GM23338 (cell line): ENCODE results near the gene INSRR.

Experiments used
- CREB1 ChIP-seq: fragments of 250-450 bp; sonication (Bioruptor Pico); IDR thresholded peaks from 2 replicates; pipeline ENCODE4 v1.5.0; 2020; ENCODE audit warnings: low read depth, mild to moderate bottlenecking, moderate library complexity
- EZH2 ChIP-seq: fragments of 200-600 bp; sonication (generic); IDR thresholded peaks from one replicate; pipeline ENCODE4 v1.8.0; 2017; ENCODE audit warnings: antibody characterized with exemption, mild to moderate bottlenecking, low read depth; ENCODE audit not compliant: unreplicated experiment
- NANOG ChIP-seq: IDR thresholded peaks from 2 replicates; pipeline ENCODE4 v1.6.1; 2016; ENCODE audit warnings: antibody characterized with exemption, borderline replicate concordance
- POLR2AphosphoS5 ChIP-seq: IDR thresholded peaks from 2 replicates; pipeline ENCODE4 v1.6.1; 2016; ENCODE audit warnings: antibody characterized with exemption, low read depth
- TF ChIP-seq, protein P1 (sequence below), 2 experiments: fragments of 200-600 bp in 1 of 2; sonication (generic) in 1 of 2; conservative IDR thresholded peaks; 2 replicates each; pipeline versions ENCODE4 v1.5.1 to v1.6.1; 2016 to 2017; ENCODE audit warnings: antibody characterized with exemption in 2 of 2, low read depth in 2 of 2, mild to moderate bottlenecking in 2 of 2, moderate library complexity in 1 of 2
- TF ChIP-seq, protein P2 (sequence below): IDR thresholded peaks from one replicate; pipeline ENCODE4 v1.6.1; 2018; ENCODE audit warnings: antibody characterized with exemption; ENCODE audit not compliant: unreplicated experiment

- TF ChIP-seq, protein P1, sequence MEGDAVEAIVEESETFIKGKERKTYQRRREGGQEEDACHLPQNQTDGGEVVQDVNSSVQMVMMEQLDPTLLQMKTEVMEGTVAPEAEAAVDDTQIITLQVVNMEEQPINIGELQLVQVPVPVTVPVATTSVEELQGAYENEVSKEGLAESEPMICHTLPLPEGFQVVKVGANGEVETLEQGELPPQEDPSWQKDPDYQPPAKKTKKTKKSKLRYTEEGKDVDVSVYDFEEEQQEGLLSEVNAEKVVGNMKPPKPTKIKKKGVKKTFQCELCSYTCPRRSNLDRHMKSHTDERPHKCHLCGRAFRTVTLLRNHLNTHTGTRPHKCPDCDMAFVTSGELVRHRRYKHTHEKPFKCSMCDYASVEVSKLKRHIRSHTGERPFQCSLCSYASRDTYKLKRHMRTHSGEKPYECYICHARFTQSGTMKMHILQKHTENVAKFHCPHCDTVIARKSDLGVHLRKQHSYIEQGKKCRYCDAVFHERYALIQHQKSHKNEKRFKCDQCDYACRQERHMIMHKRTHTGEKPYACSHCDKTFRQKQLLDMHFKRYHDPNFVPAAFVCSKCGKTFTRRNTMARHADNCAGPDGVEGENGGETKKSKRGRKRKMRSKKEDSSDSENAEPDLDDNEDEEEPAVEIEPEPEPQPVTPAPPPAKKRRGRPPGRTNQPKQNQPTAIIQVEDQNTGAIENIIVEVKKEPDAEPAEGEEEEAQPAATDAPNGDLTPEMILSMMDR (conservative IDR thresholded peaks at IDR 0.05; ENCODE audit: low read depth in 2 of 2) = no peak
- TF ChIP-seq NANOG = no peak
- TF ChIP-seq, protein P2, sequence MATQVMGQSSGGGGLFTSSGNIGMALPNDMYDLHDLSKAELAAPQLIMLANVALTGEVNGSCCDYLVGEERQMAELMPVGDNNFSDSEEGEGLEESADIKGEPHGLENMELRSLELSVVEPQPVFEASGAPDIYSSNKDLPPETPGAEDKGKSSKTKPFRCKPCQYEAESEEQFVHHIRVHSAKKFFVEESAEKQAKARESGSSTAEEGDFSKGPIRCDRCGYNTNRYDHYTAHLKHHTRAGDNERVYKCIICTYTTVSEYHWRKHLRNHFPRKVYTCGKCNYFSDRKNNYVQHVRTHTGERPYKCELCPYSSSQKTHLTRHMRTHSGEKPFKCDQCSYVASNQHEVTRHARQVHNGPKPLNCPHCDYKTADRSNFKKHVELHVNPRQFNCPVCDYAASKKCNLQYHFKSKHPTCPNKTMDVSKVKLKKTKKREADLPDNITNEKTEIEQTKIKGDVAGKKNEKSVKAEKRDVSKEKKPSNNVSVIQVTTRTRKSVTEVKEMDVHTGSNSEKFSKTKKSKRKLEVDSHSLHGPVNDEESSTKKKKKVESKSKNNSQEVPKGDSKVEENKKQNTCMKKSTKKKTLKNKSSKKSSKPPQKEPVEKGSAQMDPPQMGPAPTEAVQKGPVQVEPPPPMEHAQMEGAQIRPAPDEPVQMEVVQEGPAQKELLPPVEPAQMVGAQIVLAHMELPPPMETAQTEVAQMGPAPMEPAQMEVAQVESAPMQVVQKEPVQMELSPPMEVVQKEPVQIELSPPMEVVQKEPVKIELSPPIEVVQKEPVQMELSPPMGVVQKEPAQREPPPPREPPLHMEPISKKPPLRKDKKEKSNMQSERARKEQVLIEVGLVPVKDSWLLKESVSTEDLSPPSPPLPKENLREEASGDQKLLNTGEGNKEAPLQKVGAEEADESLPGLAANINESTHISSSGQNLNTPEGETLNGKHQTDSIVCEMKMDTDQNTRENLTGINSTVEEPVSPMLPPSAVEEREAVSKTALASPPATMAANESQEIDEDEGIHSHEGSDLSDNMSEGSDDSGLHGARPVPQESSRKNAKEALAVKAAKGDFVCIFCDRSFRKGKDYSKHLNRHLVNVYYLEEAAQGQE = no peak
- no peak for TF ChIP-seq EZH2
- no peak for TF ChIP-seq POLR2AphosphoS5
- TF ChIP-seq CREB1 = no peak
These were observed 25.0 kb upstream of the INSRR start for GRCh38 chr1:156883919-156884318.
